ENCODE measurements around the gene KRTAP5-5. TPM values are rescaled to one million over a fixed set of nuclear protein-coding genes. Genes with fewer than 3 reads are reported as not detected.

KRTAP5-5 gene
- total and polyA plus RNA-seq, 10 of the 15 experiments (the other 5 are each of a cell fraction or from before 2014, with no cell fraction given), result not detected

DNA sequence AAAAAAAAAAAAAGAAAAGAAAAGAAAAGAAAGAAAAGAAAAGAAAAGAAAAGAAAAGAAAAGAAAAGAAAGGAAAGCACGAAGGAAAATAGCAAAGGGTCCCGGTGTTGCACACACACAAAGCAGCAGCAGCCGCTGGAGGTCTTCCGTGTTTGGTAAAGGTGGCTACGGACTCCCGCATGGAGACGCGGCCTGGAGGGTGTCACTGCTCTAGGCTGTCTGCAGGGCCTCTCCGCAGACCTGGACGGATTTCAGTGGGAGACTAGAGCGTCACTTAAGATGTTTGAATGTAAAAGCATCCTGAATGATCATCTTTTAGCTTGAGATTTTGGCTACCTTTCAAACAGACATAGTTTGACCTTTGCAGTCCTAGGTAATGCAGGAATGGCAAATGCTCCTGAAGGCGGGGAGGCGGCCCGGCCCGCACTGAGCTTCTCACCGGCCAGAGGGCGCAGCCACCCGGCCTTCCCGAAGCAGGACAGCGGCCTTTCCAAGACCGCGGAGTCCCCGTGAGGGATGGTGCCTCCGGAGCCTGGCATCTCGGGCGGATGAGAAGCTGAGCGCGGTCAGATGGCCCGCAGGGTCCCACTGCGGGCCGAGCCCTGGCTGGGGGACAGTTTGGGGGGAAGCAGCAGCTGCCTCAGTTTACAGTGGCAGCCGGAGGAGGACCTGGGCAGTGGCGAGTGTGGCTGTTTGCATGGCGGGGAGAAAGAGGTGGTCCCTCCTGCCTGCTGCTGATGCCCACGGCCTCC lies 18.5 kb downstream of the KRTAP5-5 start (continued):
- TF ChIP-seq, protein P1, sequence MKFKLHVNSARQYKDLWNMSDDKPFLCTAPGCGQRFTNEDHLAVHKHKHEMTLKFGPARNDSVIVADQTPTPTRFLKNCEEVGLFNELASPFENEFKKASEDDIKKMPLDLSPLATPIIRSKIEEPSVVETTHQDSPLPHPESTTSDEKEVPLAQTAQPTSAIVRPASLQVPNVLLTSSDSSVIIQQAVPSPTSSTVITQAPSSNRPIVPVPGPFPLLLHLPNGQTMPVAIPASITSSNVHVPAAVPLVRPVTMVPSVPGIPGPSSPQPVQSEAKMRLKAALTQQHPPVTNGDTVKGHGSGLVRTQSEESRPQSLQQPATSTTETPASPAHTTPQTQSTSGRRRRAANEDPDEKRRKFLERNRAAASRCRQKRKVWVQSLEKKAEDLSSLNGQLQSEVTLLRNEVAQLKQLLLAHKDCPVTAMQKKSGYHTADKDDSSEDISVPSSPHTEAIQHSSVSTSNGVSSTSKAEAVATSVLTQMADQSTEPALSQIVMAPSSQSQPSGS (IDR thresholded peaks at IDR 0.05; ENCODE audit: low read length), result no peak
- TF ChIP-seq, protein P2, sequence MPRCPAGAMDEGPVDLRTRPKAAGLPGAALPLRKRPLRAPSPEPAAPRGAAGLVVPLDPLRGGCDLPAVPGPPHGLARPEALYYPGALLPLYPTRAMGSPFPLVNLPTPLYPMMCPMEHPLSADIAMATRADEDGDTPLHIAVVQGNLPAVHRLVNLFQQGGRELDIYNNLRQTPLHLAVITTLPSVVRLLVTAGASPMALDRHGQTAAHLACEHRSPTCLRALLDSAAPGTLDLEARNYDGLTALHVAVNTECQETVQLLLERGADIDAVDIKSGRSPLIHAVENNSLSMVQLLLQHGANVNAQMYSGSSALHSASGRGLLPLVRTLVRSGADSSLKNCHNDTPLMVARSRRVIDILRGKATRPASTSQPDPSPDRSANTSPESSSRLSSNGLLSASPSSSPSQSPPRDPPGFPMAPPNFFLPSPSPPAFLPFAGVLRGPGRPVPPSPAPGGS (IDR thresholded peaks at IDR 0.05; ENCODE audit: borderline replicate concordance, insufficient read depth, low read depth, low read length, poor library complexity, severe bottlenecking), result no peak
- TF ChIP-seq STAT3 (IDR thresholded peaks at IDR 0.05; ENCODE audit: low read depth, low read length), result no peak

DNA sequence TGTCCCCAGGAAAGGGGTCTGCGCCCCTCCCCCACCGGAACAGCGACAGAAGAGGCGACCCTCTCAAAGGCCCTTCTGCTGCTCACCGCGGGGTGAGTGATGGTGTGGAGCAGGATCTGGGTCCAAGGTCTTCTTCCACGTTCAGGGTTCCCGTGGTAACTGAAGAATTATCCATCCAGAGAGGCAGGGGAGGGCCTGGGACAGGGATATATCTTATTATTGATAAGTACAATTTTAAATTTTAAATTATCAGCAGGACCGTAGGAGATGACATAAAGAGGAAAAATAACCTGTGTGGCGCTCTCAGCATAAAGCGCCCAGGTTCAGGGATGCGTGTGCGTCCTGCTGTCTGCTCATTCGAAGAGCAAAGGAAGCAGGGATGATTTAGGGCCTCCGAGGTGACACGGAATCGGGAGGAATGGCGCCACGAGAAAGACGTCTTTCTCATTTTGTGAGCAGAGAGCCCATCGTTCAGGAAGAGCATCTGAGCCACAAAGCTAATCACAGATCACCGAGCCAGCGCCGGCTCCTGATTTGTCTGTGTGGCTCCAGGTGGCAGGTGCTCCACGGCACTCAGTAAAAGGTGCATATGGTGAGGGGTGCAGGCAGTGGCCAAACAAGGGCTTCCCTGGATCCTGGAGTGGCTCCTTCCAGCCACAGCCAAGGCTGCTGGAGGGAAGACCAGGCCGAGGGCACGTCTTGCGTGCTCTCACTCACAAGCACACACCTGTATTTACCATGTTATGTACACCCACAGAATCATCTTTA lies 19.3 kb downstream of the KRTAP5-5 start:
- FAIRE-seq, result no peak
- TF ChIP-seq ZNF622 (IDR thresholded peaks at IDR 0.05), result no peak
- TF ChIP-seq, protein P3, sequence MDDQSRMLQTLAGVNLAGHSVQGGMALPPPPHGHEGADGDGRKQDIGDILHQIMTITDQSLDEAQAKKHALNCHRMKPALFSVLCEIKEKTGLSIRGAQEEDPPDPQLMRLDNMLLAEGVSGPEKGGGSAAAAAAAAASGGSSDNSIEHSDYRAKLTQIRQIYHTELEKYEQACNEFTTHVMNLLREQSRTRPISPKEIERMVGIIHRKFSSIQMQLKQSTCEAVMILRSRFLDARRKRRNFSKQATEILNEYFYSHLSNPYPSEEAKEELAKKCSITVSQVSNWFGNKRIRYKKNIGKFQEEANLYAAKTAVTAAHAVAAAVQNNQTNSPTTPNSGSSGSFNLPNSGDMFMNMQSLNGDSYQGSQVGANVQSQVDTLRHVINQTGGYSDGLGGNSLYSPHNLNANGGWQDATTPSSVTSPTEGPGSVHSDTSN (IDR thresholded peaks at IDR 0.05; ENCODE audit: insufficient replicate concordance, low read depth, low read length), result no peak
- TF ChIP-seq RAD51 (IDR thresholded peaks at IDR 0.05), result no peak
- TF ChIP-seq SPI1 (IDR thresholded peaks at IDR 0.05; ENCODE audit: borderline replicate concordance, insufficient read depth, low read depth, low read length), result no peak
- TF ChIP-seq CREB1 (IDR thresholded peaks at IDR 0.05; ENCODE audit: low read depth), result no peak
- TF ChIP-seq POU2F2 (IDR thresholded peaks at IDR 0.05; ENCODE audit: borderline replicate concordance, low read depth, low read length), result no peak
- no peak for TF ChIP-seq BRCA1 (IDR thresholded peaks at IDR 0.05; ENCODE audit: low read depth, low read length)
- no peak for TF ChIP-seq IKZF2 (IDR thresholded peaks at IDR 0.05)
- TF ChIP-seq FOS (IDR thresholded peaks at IDR 0.05; ENCODE audit: borderline replicate concordance, extremely low read depth, insufficient read length), result no peak
- no peak for TF ChIP-seq ATF7 (IDR thresholded peaks at IDR 0.05; ENCODE audit: low read depth)

More for the DNA sequence above, 19.3 kb downstream of the KRTAP5-5 start:
- Histone ChIP-seq H3K27ac (ENCODE audit: control insufficient read depth, insufficient read depth) (no peak overlapping the region), H3K4me2 (ENCODE audit: control insufficient read depth, insufficient read depth) (no peak overlapping the region), H3K79me2 (ENCODE audit: control insufficient read depth, insufficient read depth, low read length) (no peaks in the 10 kb centered on the region), H3K9me3 (replicated peaks; ENCODE audit: control insufficient read depth, insufficient read depth, low read length) (no peaks in the 10 kb centered on the region), H3K27me3 (replicated peaks in 1 of 2; ENCODE audit: control insufficient read depth in 2 of 2, insufficient read depth in 2 of 2, low read length in 1 of 2) (0 out of 4 replicates have a peak, but pooled peaks cover 0 to 2% of the 10 kb centered on the region in 2 experiments), H3K4me1 (ENCODE audit: control insufficient read depth, insufficient read depth, low read length) (no peaks in the 10 kb centered on the region), H4K20me1 (ENCODE audit: control insufficient read depth, insufficient read depth) (no peaks in the 10 kb centered on the region), H3K9ac (ENCODE audit: control insufficient read depth, insufficient read depth, low read length) (no peak overlapping the region), H3K4me3 (no peak overlapping the region), H3K36me3 (ENCODE audit: control insufficient read depth in 2 of 2, insufficient read depth in 2 of 2, low read length in 1 of 2) (no peaks in the 10 kb centered on the region), H2AFZ (ENCODE audit: control insufficient read depth, low read depth, low read length) (no peak overlapping the region)
- RAD21 ChIA-PET (ENCODE audit: unreplicated experiment), result no interaction called here
- ATAC-seq (no peak), DNase-seq (ENCODE audit: low read depth, low spot score) (no peak)
- intact Hi-C loops (cut with micrococcal nuclease; ENCODE audit: unreplicated experiment), result no loop called here
- no TSS peak for BruUV-seq (replicated peaks)
- in situ Hi-C loops (cut with MboI), result no loop called here
- CTCF ChIA-PET, result interaction anchor here (0.7 kb wide), 1 partner anchor 44 kb away, joined by 3 read pairs; no protein-coding TSS in a partner anchor
- 44% methylated on average over 28 of the region's 28 CpGs for WGBS (ENCODE audit: insufficient coverage, insufficient replicate concordance, low lambda C conversion rate, missing lambda C conversion rate)
- SMC1A ChIA-PET (ENCODE audit: uncharacterized antibody, unreplicated experiment), result no interaction called here
- POLR2A ChIA-PET, result no interaction called here
